Measurements from ENCODE around the gene ARMC5.

- TF ChIP-seq CTCF (IDR thresholded peaks at IDR 0.05 in 4 of 5, conservative IDR thresholded peaks at IDR 0.05 in 1 of 5) = no peak
- TF ChIP-seq POLR2A (IDR thresholded peaks at IDR 0.05) = no peak
Observed at GRCh38 chr16:31502981-31503380, 43.7 kb downstream of the ARMC5 start.

Data from gastrocnemius medialis (tissue), 4 donors.